Measurements from ENCODE around the gene SLC19A1. TPM values are rescaled to one million over a fixed set of nuclear protein-coding genes. Genes with fewer than 3 reads are reported as not detected.

SLC19A1 gene
- total and polyA plus RNA-seq, 2 donors from 2014 or later: 5.1 to 7.2 TPM

DNA sequence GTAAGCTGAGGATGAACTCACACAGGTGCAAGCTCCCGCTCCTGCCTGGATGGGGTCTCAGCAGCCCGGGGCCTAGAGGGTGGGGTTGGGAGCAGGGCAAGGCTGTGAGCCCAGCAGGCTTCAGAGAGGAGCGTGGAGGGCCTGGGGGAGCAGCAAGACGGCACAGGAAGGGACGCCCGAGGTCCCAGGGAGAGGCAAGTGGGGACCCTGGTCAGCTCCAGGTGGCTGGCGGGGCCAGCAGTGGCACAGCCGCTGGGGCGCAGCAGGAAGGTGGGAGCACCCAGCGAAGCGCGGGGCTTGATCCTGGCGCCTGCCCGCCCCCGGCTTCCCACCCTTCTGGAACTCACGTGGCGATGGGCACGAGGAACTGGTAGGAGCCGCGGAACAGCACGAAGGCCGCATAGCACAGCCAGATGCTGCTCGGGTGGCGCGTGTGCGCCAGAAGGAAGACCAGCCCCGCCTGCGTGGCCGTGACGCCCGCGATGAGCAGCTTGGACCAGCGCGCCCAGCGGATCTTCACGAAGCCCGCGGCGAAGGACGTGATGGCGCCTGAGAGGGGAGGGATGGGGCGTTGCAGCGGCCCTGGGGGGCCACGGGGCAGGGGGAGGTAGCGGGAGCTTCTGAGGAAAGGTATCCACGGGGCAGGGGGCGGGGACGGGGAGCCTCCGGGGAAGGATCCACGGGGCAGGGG, 11.7 kb downstream of the SLC19A1 start:
- Histone ChIP-seq H3K27ac (ENCODE audit: low read depth in 2 of 2, low read length in 2 of 2) (no peak overlapping the region), H3K4me3 (ENCODE audit: low read length in 3 of 3) (no peak overlapping the region), H3K27me3 (ENCODE audit: control insufficient read depth, insufficient read depth, low read length) (no peaks in the 10 kb centered on the region), H3K36me3 (ENCODE audit: control insufficient read depth in 2 of 3, insufficient read depth in 3 of 3, low read length in 3 of 3) (peaks cover 0 to 9% (median 6%) of the 10 kb centered on the region in 3 donors), H3K4me1 (ENCODE audit: control insufficient read depth in 2 of 3, insufficient read depth in 2 of 3, low read depth in 1 of 3, low read length in 3 of 3) (peaks cover 0 to 18% (median 8%) of the 10 kb centered on the region in 3 donors), H3K9me3 (ENCODE audit: control insufficient read depth in 2 of 3, insufficient read depth in 1 of 3, low read length in 3 of 3) (no peaks in the 10 kb centered on the region), H3K9ac (ENCODE audit: low read length in 3 of 3) (no peak overlapping the region)
- intact Hi-C loops (cut with DNase I): no loop called here
- FAIRE-seq: no peak
- peak in 2 of 5 donors; percentile 15 to 68 for DNase-seq
- TF ChIP-seq, protein P1, sequence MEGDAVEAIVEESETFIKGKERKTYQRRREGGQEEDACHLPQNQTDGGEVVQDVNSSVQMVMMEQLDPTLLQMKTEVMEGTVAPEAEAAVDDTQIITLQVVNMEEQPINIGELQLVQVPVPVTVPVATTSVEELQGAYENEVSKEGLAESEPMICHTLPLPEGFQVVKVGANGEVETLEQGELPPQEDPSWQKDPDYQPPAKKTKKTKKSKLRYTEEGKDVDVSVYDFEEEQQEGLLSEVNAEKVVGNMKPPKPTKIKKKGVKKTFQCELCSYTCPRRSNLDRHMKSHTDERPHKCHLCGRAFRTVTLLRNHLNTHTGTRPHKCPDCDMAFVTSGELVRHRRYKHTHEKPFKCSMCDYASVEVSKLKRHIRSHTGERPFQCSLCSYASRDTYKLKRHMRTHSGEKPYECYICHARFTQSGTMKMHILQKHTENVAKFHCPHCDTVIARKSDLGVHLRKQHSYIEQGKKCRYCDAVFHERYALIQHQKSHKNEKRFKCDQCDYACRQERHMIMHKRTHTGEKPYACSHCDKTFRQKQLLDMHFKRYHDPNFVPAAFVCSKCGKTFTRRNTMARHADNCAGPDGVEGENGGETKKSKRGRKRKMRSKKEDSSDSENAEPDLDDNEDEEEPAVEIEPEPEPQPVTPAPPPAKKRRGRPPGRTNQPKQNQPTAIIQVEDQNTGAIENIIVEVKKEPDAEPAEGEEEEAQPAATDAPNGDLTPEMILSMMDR (IDR thresholded peaks at IDR 0.05; ENCODE audit: borderline replicate concordance, extremely low read depth, insufficient read depth): no peak

DNA sequence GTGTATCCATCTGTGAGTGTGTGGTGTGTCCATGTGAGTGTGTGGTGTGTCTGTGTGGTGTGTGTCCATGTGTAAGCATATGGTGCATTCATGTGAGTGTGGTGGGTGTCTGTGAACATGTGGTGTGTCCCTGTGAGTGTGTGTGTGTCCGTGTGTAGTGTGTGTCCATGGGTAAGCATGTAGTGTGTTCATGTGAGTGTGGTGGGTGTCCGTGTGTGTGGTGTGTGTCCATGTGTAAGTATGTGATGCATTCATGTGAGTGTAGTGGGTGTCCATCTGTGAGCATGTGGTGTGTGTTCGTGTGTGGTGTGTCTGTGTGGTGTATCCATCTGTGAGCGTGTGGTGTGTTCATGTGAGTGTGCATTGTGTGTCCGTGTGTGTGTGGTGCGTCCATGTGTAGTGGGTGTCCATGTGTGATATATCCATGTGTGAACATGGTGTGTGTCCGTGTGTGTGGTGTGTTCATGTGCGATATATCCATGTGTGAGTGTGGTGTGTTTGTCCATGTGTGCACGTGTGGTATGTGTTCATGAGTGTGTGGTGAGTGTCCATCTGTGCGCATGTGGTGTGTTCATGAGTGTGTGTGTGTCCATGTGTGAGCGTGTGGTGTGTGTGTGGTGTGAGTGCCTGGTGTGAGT, 12.3 kb downstream of the SLC19A1 start:
- Histone ChIP-seq H3K36me3 (ENCODE audit: control insufficient read depth in 2 of 3, insufficient read depth in 3 of 3, low read length in 3 of 3) (peaks cover 0 to 9% (median 6%) of the 10 kb centered on the region in 3 donors), H3K9ac (ENCODE audit: low read length in 3 of 3) (no peak overlapping the region), H3K4me3 (ENCODE audit: low read length in 3 of 3) (peak overlapping the region in 1 of 3 donors; percentile 26), H3K9me3 (ENCODE audit: control insufficient read depth in 2 of 3, insufficient read depth in 1 of 3, low read length in 3 of 3) (no peaks in the 10 kb centered on the region), H3K4me1 (ENCODE audit: control insufficient read depth in 2 of 3, insufficient read depth in 2 of 3, low read depth in 1 of 3, low read length in 3 of 3) (peaks cover 0 to 23% (median 14%) of the 10 kb centered on the region in 3 donors), H3K27me3 (ENCODE audit: control insufficient read depth, insufficient read depth, low read length) (no peaks in the 10 kb centered on the region), H3K27ac (ENCODE audit: low read depth in 2 of 2, low read length in 2 of 2) (no peak overlapping the region)
- TF ChIP-seq, protein P1 (IDR thresholded peaks at IDR 0.05; ENCODE audit: borderline replicate concordance, extremely low read depth, insufficient read depth): no peak
- intact Hi-C loops (cut with DNase I): no loop called here
- no peak for FAIRE-seq
- DNase-seq: peak in 2 of 5 donors; percentile 20 to 43

DNA sequence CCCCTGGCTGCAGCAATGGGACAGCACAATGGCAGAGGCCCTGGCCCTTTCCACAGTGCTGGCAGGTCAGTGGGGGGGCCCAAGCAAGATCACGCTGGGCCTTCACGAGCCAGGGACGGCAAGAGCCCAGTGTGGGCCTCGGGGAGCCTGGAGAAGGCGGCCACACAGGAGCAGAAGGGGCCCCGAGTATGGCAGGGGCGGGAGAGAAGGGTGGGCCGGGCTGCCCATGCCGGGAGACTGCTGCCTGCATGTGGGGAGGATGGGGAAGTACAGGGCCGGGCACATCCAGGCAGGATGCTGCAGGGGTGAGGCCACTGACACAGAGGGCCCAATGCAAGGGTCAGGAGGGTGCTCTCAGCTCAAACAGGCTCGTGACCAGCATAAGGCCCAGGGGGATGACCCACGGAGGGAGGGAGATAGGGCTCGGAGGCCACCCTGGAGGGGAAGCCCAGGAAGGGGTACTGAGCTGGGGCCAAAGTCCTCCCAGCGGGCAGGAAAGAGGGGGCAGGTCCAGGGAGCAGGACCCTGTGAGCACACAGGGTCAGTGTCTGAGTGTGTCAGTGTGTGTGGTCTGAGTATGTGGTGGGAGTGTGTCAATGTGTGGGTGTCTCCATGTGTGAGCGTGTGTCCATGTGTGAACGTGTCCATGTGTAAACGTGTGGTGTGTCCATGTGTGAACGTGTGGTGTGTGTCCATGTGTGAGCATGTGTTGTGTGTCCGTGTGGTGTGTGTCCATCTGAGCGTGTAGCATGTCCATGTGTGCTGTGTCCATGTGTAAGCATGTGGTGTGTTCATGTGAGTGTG, 13.1 kb downstream of the SLC19A1 start:
- H3K36me3 ChIP-seq (ENCODE audit: control insufficient read depth in 2 of 3, insufficient read depth in 3 of 3, low read length in 3 of 3): peaks cover 0 to 9% (median 6%) of the 10 kb centered on the region in 3 donors
- no peaks in the 10 kb centered on the region for H3K27me3 ChIP-seq (ENCODE audit: control insufficient read depth, insufficient read depth, low read length)
- no peaks in the 10 kb centered on the region for H3K9me3 ChIP-seq (ENCODE audit: control insufficient read depth in 2 of 3, insufficient read depth in 1 of 3, low read length in 3 of 3)
- peak overlapping the region in 1 of 3 donors; percentile 18 for H3K4me3 ChIP-seq (ENCODE audit: low read length in 3 of 3)
- H3K9ac ChIP-seq (ENCODE audit: low read length in 3 of 3): no peak overlapping the region
- FAIRE-seq (no peak), DNase-seq (peak in 3 of 5 donors; percentile 42 to 71 (median 59))
- TF ChIP-seq, protein P1 (IDR thresholded peaks at IDR 0.05; ENCODE audit: borderline replicate concordance, extremely low read depth, insufficient read depth): no peak
- peak overlapping the region in 1 of 2 donors; percentile 22 for H3K27ac ChIP-seq (ENCODE audit: low read depth in 2 of 2, low read length in 2 of 2)
- H3K4me1 ChIP-seq (ENCODE audit: control insufficient read depth in 2 of 3, insufficient read depth in 2 of 3, low read depth in 1 of 3, low read length in 3 of 3): peaks cover 0 to 20% (median 17%) of the 10 kb centered on the region in 3 donors
- intact Hi-C loops (cut with DNase I): no loop called here

Measured in kidney (tissue), 14 donors.